Measurements from ENCODE around the gene TLL1.

TLL1 gene

GRCh38 chr4:166045457-166045856, 172.4 kb downstream of the TLL1 start:
- H3K4me3 ChIP-seq (ENCODE audit: low read depth, low read length): no peak overlapping the region
- TF ChIP-seq CTCF (IDR thresholded peaks at IDR 0.05; ENCODE audit: insufficient read depth, low read length, missing control alignments): no peak
- ChIA-PET POLR2A (no interaction called here), CTCF (no interaction called here)
- DNase-seq (ENCODE audit: low read depth, low spot score): no peak

- ChIA-PET POLR2A (no interaction called here), CTCF (no interaction called here)
- no peak overlapping the region for H3K4me3 ChIP-seq (ENCODE audit: low read depth, low read length)
- no peak for TF ChIP-seq CTCF (IDR thresholded peaks at IDR 0.05; ENCODE audit: insufficient read depth, low read length, missing control alignments)
- DNase-seq (ENCODE audit: low read depth, low spot score): no peak
Observed at GRCh38 chr4:166049036-166049435, 176.0 kb downstream of the TLL1 start.

- no peak for DNase-seq (ENCODE audit: low read depth, low spot score)
- H3K4me3 ChIP-seq (ENCODE audit: low read depth, low read length): no peak overlapping the region
- POLR2A ChIA-PET: no interaction called here
- CTCF ChIA-PET: no interaction called here
- TF ChIP-seq CTCF (IDR thresholded peaks at IDR 0.05; ENCODE audit: insufficient read depth, low read length, missing control alignments): no peak
Observed at GRCh38 chr4:166064721-166065120, 191.7 kb downstream of the TLL1 start.

- H3K4me3 ChIP-seq (ENCODE audit: low read depth, low read length): no peak overlapping the region
- CTCF ChIA-PET: no interaction called here
- TF ChIP-seq CTCF (IDR thresholded peaks at IDR 0.05; ENCODE audit: insufficient read depth, low read length, missing control alignments): no peak
- POLR2A ChIA-PET: no interaction called here
- no peak for DNase-seq (ENCODE audit: low read depth, low spot score)
Observed at GRCh38 chr4:166065324-166065723, 192.3 kb downstream of the TLL1 start.

- POLR2A ChIA-PET: no interaction called here
- DNase-seq (ENCODE audit: low read depth, low spot score): no peak
- H3K4me3 ChIP-seq (ENCODE audit: low read depth, low read length): no peak overlapping the region
- TF ChIP-seq CTCF (IDR thresholded peaks at IDR 0.05; ENCODE audit: insufficient read depth, low read length, missing control alignments): no peak
- CTCF ChIA-PET: no interaction called here
Observed at GRCh38 chr4:166066936-166067335, 193.9 kb downstream of the TLL1 start.

- no peak for DNase-seq (ENCODE audit: low read depth, low spot score)
- ChIA-PET CTCF (no interaction called here), POLR2A (no interaction called here)
- no peak overlapping the region for H3K4me3 ChIP-seq (ENCODE audit: low read depth, low read length)
- TF ChIP-seq CTCF (IDR thresholded peaks at IDR 0.05; ENCODE audit: insufficient read depth, low read length, missing control alignments): no peak
Observed at GRCh38 chr4:166067915-166068314, 194.9 kb downstream of the TLL1 start.
